HG02943 (cell line): ENCODE data around the gene APLNR.

Experiments
- ATAC-seq: cut with Tn5 transposase; IDR thresholded peaks from one replicate; pipeline ENCODE4 v1.9.1; 2021; ENCODE audit warnings: mild to moderate bottlenecking, low read depth, moderate library complexity; ENCODE audit not compliant: unreplicated experiment

Gene APLNR

GRCh38 chr11:57254631-57255030, 17.6 kb upstream of the APLNR start:
- ATAC-seq: no peak

GRCh38 chr11:57251491-57252104, 14.5 kb upstream of the APLNR start:
- no peak for ATAC-seq

- no peak for ATAC-seq
Observed at GRCh38 chr11:57251037-57251436, 14.0 kb upstream of the APLNR start.

- peak; percentile 43 for ATAC-seq
Observed at GRCh38 chr11:57249384-57250319, 12.6 kb upstream of the APLNR start.

GRCh38 chr11:57248780-57249383, 11.8 kb upstream of the APLNR start:
- peak; percentile 71 for ATAC-seq

GRCh38 chr11:57244911-57245310, 7.9 kb upstream of the APLNR start:
- ATAC-seq: no peak

GRCh38 chr11:57241353-57241972, 4.4 kb upstream of the APLNR start:
- no peak for ATAC-seq

GRCh38 chr11:57240757-57241156, 3.7 kb upstream of the APLNR start:
- ATAC-seq: no peak

GRCh38 chr11:57240007-57240406, 3.0 kb upstream of the APLNR start:
- no peak for ATAC-seq

- ATAC-seq: no peak
Observed at GRCh38 chr11:57239348-57239747, 2.3 kb upstream of the APLNR start.

GRCh38 chr11:57235761-57236703, 1.0 kb downstream of the APLNR start:
- ATAC-seq: no peak

GRCh38 chr11:57233702-57234101, 3.3 kb downstream of the APLNR start:
- ATAC-seq: no peak

- ATAC-seq: no peak
Observed at GRCh38 chr11:57231539-57232253, 5.4 kb downstream of the APLNR start.

GRCh38 chr11:57230791-57231538, 6.1 kb downstream of the APLNR start:
- ATAC-seq: no peak

- ATAC-seq: no peak
Observed at GRCh38 chr11:57230316-57230715, 6.7 kb downstream of the APLNR start.

GRCh38 chr11:57228600-57228999, 8.4 kb downstream of the APLNR start:
- ATAC-seq: no peak

GRCh38 chr11:57224537-57224936, 12.5 kb downstream of the APLNR start:
- no peak for ATAC-seq

- ATAC-seq: no peak
Observed at GRCh38 chr11:57224128-57224527, 12.9 kb downstream of the APLNR start.

- no peak for ATAC-seq
Observed at GRCh38 chr11:57223601-57224000, 13.4 kb downstream of the APLNR start.
